ENCODE results near the gene KCNMA1.

Gene KCNMA1

DNA sequence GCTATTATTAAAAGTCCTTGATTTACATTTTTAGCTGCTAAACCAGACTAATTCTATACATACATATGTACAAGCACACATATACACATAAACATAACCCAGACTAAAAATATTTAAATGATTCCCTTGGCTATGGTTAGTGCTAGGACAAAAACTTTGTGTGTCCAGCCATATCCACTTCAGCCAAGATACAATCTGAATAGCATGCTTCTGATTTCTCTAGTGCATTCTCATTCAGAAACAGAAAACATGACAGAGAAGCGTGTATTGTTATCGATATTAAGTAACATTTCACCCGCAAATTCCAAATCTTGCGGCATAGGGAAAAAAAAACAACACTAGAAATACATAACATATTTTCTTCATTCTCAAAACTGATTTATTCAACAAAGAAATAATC, 569.3 kb downstream of the KCNMA1 start:
- TF ChIP-seq, protein P1, sequence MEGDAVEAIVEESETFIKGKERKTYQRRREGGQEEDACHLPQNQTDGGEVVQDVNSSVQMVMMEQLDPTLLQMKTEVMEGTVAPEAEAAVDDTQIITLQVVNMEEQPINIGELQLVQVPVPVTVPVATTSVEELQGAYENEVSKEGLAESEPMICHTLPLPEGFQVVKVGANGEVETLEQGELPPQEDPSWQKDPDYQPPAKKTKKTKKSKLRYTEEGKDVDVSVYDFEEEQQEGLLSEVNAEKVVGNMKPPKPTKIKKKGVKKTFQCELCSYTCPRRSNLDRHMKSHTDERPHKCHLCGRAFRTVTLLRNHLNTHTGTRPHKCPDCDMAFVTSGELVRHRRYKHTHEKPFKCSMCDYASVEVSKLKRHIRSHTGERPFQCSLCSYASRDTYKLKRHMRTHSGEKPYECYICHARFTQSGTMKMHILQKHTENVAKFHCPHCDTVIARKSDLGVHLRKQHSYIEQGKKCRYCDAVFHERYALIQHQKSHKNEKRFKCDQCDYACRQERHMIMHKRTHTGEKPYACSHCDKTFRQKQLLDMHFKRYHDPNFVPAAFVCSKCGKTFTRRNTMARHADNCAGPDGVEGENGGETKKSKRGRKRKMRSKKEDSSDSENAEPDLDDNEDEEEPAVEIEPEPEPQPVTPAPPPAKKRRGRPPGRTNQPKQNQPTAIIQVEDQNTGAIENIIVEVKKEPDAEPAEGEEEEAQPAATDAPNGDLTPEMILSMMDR (IDR thresholded peaks at IDR 0.05; ENCODE audit: control insufficient read depth, extremely low read depth, insufficient read depth): no peak
- DNase-seq (ENCODE audit: low read depth): no peak
- H3K4me3 ChIP-seq (ENCODE audit: low read depth, low read length): no peak overlapping the region

DNA sequence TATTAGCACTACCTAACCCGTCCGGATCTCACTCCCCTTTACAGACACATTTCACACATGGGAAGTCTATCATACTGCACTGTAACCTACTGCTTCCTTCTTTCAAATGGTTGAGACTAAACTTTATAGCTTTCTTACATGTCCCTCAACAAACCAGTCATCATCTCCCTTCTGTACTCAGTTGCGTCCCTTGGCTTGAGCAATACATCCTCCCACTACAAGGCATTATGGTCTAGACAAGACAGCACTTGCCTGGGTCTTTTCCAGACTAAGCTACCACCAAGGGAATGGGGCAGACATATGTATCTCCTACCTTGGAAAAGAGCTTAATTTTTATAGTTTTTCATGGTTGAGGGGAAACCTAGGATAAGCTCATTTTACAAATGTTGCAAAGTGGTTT, 575.2 kb downstream of the KCNMA1 start:
- TF ChIP-seq, protein P1 (IDR thresholded peaks at IDR 0.05; ENCODE audit: control insufficient read depth, extremely low read depth, insufficient read depth): no peak
- no peak for DNase-seq (ENCODE audit: low read depth)

DNA sequence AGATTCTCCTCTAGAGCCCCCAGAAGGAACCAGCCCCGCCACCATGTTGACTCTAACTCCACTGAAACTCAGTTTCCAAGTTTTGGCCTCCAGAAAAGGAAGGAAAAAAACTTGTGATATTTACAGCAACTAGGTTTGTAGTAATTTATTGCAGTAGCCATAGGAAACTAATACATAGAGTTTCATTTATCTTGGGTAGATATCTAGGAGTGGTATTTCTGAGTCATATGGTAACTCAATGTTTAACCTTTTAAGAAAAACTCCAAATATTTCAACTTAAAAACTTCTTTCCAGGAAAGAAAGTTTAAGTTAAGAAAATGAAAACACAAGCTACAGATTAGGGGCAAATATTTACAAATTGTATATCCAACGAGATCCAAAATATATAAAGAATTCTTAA, 576.7 kb downstream of the KCNMA1 start:
- TF ChIP-seq, protein P1 (IDR thresholded peaks at IDR 0.05; ENCODE audit: control insufficient read depth, extremely low read depth, insufficient read depth): no peak
- no peak overlapping the region for H3K4me3 ChIP-seq (ENCODE audit: low read depth, low read length)
- no peak for DNase-seq (ENCODE audit: low read depth)

More for the DNA sequence above, 575.2 kb downstream of the KCNMA1 start:
- no peak overlapping the region for H3K4me3 ChIP-seq (ENCODE audit: low read depth, low read length)

DNA sequence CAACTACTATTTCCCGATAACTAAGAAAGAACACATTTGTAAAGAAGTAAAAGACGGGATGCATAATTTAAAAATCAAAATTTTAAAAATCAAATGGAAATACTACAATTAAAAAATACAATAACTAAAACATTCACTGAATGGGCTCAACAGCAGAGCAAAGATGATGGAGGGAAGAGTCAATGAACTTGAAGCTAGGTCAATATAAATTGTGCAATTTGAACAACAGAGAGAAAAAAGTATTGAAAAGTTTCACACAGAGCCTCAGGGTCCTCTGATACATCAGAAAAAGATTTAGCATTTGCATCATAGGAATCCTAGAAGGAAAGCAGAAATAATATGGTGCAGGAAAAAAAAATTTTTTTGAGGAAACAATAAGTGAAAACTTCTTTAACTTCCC, 581.0 kb downstream of the KCNMA1 start:
- no peak overlapping the region for H3K4me3 ChIP-seq (ENCODE audit: low read depth, low read length)
- DNase-seq (ENCODE audit: low read depth): no peak
- TF ChIP-seq, protein P1 (IDR thresholded peaks at IDR 0.05; ENCODE audit: control insufficient read depth, extremely low read depth, insufficient read depth): no peak

DNA sequence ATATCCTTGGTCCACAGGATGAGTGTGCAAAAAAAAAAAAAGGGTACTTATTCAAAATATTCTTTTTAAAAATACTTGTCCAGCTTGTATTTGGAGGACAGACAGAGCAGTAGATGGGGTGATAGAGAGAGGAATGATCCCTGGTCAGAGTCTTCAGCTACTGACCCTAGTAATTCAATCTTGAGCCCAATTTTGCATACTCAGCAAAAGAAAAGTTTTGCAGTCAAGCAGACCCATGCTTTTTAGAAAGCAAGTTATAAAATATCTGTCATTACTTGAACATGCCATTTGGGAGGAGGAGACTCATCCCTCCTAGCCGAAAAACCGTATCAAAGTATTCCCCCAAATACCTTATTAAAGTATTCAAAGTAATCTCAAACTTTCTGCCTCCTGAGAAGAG, 585.0 kb downstream of the KCNMA1 start:
- no peak for DNase-seq (ENCODE audit: low read depth)
- no peak overlapping the region for H3K4me3 ChIP-seq (ENCODE audit: low read depth, low read length)
- TF ChIP-seq, protein P1 (IDR thresholded peaks at IDR 0.05; ENCODE audit: control insufficient read depth, extremely low read depth, insufficient read depth): no peak

DNA sequence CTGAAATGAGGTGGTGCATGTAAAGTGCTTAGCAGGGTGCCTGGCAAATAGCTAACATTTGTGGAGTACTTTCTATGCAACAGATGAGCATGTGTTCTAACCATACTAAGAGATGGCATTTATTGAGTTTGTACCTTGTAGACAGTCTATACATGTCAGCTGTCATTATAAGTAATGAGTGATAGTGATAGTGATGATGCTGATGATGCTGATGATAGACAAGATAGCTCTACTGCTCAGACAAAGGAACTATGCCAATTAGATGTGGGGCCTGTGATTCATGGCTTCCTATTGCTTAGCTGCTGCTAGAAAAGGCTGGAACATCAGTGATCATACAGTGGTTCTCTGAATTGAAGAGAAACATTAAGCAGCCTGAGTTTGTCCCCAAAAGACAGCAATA, 585.8 kb downstream of the KCNMA1 start:
- no peak for DNase-seq (ENCODE audit: low read depth)
- TF ChIP-seq, protein P1 (IDR thresholded peaks at IDR 0.05; ENCODE audit: control insufficient read depth, extremely low read depth, insufficient read depth): no peak
- no peak overlapping the region for H3K4me3 ChIP-seq (ENCODE audit: low read depth, low read length)

DNA sequence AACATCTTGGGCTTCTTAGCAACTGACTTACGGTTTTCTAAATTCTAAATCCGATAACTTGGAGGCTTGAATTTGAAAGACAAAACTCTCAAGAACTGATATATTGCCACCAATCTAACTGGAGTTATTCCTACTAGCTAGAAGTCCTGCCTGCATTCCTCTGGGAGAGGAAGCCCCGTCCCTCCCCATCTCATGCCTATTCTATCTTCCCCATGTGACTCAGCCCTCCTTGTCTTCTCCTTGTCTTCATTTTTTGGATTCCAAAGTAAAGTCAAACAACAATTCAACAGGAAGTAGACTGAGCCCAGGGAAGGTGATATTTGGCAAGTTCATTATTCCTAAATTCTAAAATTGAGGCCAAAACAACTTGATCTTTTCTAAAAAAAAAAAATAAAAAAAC, 587.7 kb downstream of the KCNMA1 start:
- TF ChIP-seq, protein P1 (IDR thresholded peaks at IDR 0.05; ENCODE audit: control insufficient read depth, extremely low read depth, insufficient read depth): no peak
- no peak overlapping the region for H3K4me3 ChIP-seq (ENCODE audit: low read depth, low read length)
- no peak for DNase-seq (ENCODE audit: low read depth)

All from LNCaP clone FGC (cell line).